Urinary bladder (tissue), 4 donors: ENCODE measurements around the gene TNFSF9. TPM values are rescaled to one million over a fixed set of nuclear protein-coding genes. Genes with fewer than 3 reads are reported as not detected.

ENCODE experiments used
- DNase-seq: peaks from one replicate; pipeline ENCODE4 v3.0.0-alpha.2; 2015; ENCODE audit errors: extremely low spot score
- H3K27ac ChIP-seq: one replicate; pipeline ENCODE4 v1.5.1; 2013; ENCODE audit warnings: low read depth, mild to moderate bottlenecking, moderate library complexity
- H3K36me3 ChIP-seq: one replicate; pipeline ENCODE4 v1.6.1; 2013; ENCODE audit warnings: mild to moderate bottlenecking, moderate library complexity; ENCODE audit not compliant: insufficient read depth
- H3K4me1 ChIP-seq: one replicate; pipeline ENCODE4 v1.6.1; 2013; ENCODE audit warnings: mild to moderate bottlenecking, moderate library complexity; ENCODE audit not compliant: insufficient read depth
- H3K4me3 ChIP-seq: one replicate; pipeline ENCODE4 v1.5.1; 2013; ENCODE audit warnings: low read depth, low read length
- WGBS: extraction: QIAGEN DNeasy Blood & Tissue Kit; methylation state at CpG from one replicate; pipeline ENCODE4 v1.1.7; 2013; 5-methylcytosine and 5-hydroxymethylcytosine counted together
- polyA plus RNA-seq: library from polyadenylated mRNA; stranded (reverse); fragments of 200-250 nt; gene quantifications from one replicate; pipeline ENCODE4 v1.2.3, GENCODE V29; 2013
- total RNA-seq: library from RNA; depleted of rRNA; stranded (reverse); fragments of >200 nt; gene quantifications from one replicate; pipeline ENCODE4 v1.2.3, GENCODE V29; 2014
- donor health status: healthy with polysubstance abuse.
- donor health status: healthy.

Gene TNFSF9
- total and polyA plus RNA-seq, 2 donors: 0.53 to 0.91 TPM

GRCh38 chr19:6516659-6517291 lies 14.1 kb upstream of the TNFSF9 start:
- WGBS: 1% methylated on average over 38 of the region's 38 CpGs
- H3K4me1 ChIP-seq: no peaks in the 10 kb centered on the region

GRCh38 chr19:6518145-6518911 lies 12.5 kb upstream of the TNFSF9 start:
- Histone ChIP-seq H3K36me3 (no peaks in the 10 kb centered on the region), H3K4me1 (no peaks in the 10 kb centered on the region), H3K27ac (no peak overlapping the region), H3K4me3 (no peak overlapping the region)
- WGBS: 51% methylated on average over 14 of the region's 14 CpGs
- no peak for DNase-seq

More at GRCh38 chr19:6516659-6517291, 14.1 kb upstream of the TNFSF9 start:
- Histone ChIP-seq H3K36me3 (no peaks in the 10 kb centered on the region), H3K4me3 (peak overlapping the region; percentile 42), H3K27ac (no peak overlapping the region)
- peak; percentile 36 for DNase-seq

- 43% methylated on average over 2 of the region's 2 CpGs for WGBS
- Histone ChIP-seq H3K27ac (no peak overlapping the region), H3K4me1 (no peaks in the 10 kb centered on the region), H3K36me3 (no peaks in the 10 kb centered on the region), H3K4me3 (no peak overlapping the region)
- DNase-seq: no peak
These were observed 11.5 kb upstream of the TNFSF9 start for GRCh38 chr19:6519289-6519688.

GRCh38 chr19:6521718-6522646 lies 8.8 kb upstream of the TNFSF9 start:
- H3K4me3 ChIP-seq: no peak overlapping the region
- H3K36me3 ChIP-seq: no peaks in the 10 kb centered on the region
- no peak for DNase-seq
- no peaks in the 10 kb centered on the region for H3K4me1 ChIP-seq
- WGBS: 54% methylated on average over 20 of the region's 20 CpGs
- H3K27ac ChIP-seq: no peak overlapping the region

GRCh38 chr19:6522712-6523111 lies 8.1 kb upstream of the TNFSF9 start:
- no peaks in the 10 kb centered on the region for H3K36me3 ChIP-seq
- H3K4me3 ChIP-seq: no peak overlapping the region
- WGBS: 82% methylated on average over 6 of the region's 6 CpGs
- no peak for DNase-seq
- no peaks in the 10 kb centered on the region for H3K4me1 ChIP-seq
- H3K27ac ChIP-seq: no peak overlapping the region

- 82% methylated on average over 2 of the region's 2 CpGs for WGBS
- no peak overlapping the region for H3K27ac ChIP-seq
- no peaks in the 10 kb centered on the region for H3K36me3 ChIP-seq
- H3K4me3 ChIP-seq: no peak overlapping the region
- no peaks in the 10 kb centered on the region for H3K4me1 ChIP-seq
- no peak for DNase-seq
These were observed 6.5 kb upstream of the TNFSF9 start for GRCh38 chr19:6524311-6524710.

GRCh38 chr19:6527893-6528543 lies 2.8 kb upstream of the TNFSF9 start:
- no peaks in the 10 kb centered on the region for H3K4me1 ChIP-seq
- H3K27ac ChIP-seq: no peak overlapping the region
- no peaks in the 10 kb centered on the region for H3K36me3 ChIP-seq
- WGBS: 58% methylated on average over 17 of the region's 17 CpGs
- H3K4me3 ChIP-seq: no peak overlapping the region
- no peak for DNase-seq

GRCh38 chr19:6528544-6529121 lies 2.2 kb upstream of the TNFSF9 start:
- no peak for DNase-seq
- no peaks in the 10 kb centered on the region for H3K36me3 ChIP-seq
- H3K27ac ChIP-seq: no peak overlapping the region
- no peaks in the 10 kb centered on the region for H3K4me1 ChIP-seq
- WGBS: 29% methylated on average over 9 of the region's 9 CpGs
- H3K4me3 ChIP-seq: no peak overlapping the region

- H3K27ac ChIP-seq: no peak overlapping the region
- no peaks in the 10 kb centered on the region for H3K36me3 ChIP-seq
- H3K4me1 ChIP-seq: no peaks in the 10 kb centered on the region
- 66% methylated on average over 2 of the region's 2 CpGs for WGBS
- no peak overlapping the region for H3K4me3 ChIP-seq
- DNase-seq: no peak
These were observed 1.5 kb upstream of the TNFSF9 start for GRCh38 chr19:6529351-6529750.

- no peaks in the 10 kb centered on the region for H3K4me1 ChIP-seq
- WGBS: 73% methylated on average over 2 of the region's 2 CpGs
- H3K27ac ChIP-seq: no peak overlapping the region
- no peak overlapping the region for H3K4me3 ChIP-seq
- no peak for DNase-seq
- no peaks in the 10 kb centered on the region for H3K36me3 ChIP-seq
These were observed 865 bp upstream of the TNFSF9 start for GRCh38 chr19:6529937-6530385.

- no peaks in the 10 kb centered on the region for H3K4me1 ChIP-seq
- DNase-seq: no peak
- H3K4me3 ChIP-seq: peak overlapping the region; percentile 38
- H3K36me3 ChIP-seq: no peaks in the 10 kb centered on the region
- H3K27ac ChIP-seq: no peak overlapping the region
- WGBS: 8% methylated on average over 57 of the region's 57 CpGs
These were observed 533 bp downstream of the TNFSF9 start for GRCh38 chr19:6531163-6531955.

- Histone ChIP-seq H3K4me1 (no peaks in the 10 kb centered on the region), H3K27ac (no peak overlapping the region), H3K4me3 (no peak overlapping the region), H3K36me3 (no peaks in the 10 kb centered on the region)
- no peak for DNase-seq
- WGBS: 42% methylated on average over 5 of the region's 5 CpGs
These were observed 1.1 kb downstream of the TNFSF9 start for GRCh38 chr19:6531956-6532243.
